ENCODE measurements around the gene CAMKV.

Gene CAMKV

GRCh38 chr3:49896345-49896744 lies 26.6 kb upstream of the CAMKV start:
- no peak for DNase-seq (ENCODE audit: low read depth)

GRCh38 chr3:49895791-49896190 lies 26.1 kb upstream of the CAMKV start:
- DNase-seq (ENCODE audit: low read depth): no peak

- no peak for DNase-seq (ENCODE audit: low read depth)
These were observed 19.6 kb upstream of the CAMKV start for GRCh38 chr3:49889296-49889695.

- no peak for DNase-seq (ENCODE audit: low read depth)
These were observed 17.2 kb upstream of the CAMKV start for GRCh38 chr3:49886922-49887265.

- DNase-seq (ENCODE audit: low read depth): no peak
These were observed 14.3 kb upstream of the CAMKV start for GRCh38 chr3:49883998-49884397.

- no peak for DNase-seq (ENCODE audit: low read depth)
These were observed 12.5 kb upstream of the CAMKV start for GRCh38 chr3:49882166-49882565.

GRCh38 chr3:49880581-49881315 lies 11.0 kb upstream of the CAMKV start:
- no peak for DNase-seq (ENCODE audit: low read depth)

- no peak for DNase-seq (ENCODE audit: low read depth)
These were observed 10.0 kb upstream of the CAMKV start for GRCh38 chr3:49879721-49880120.

GRCh38 chr3:49878686-49879085 lies 9.0 kb upstream of the CAMKV start:
- no peak for DNase-seq (ENCODE audit: low read depth)

- no peak for DNase-seq (ENCODE audit: low read depth)
These were observed 8.0 kb upstream of the CAMKV start for GRCh38 chr3:49877716-49878115.

GRCh38 chr3:49876567-49876966 lies 6.9 kb upstream of the CAMKV start:
- DNase-seq (ENCODE audit: low read depth): no peak

- no peak for DNase-seq (ENCODE audit: low read depth)
These were observed 3.9 kb upstream of the CAMKV start for GRCh38 chr3:49873623-49874022.

GRCh38 chr3:49872801-49873281 lies 3.1 kb upstream of the CAMKV start:
- peak; percentile 2 for DNase-seq (ENCODE audit: low read depth)

- no peak for DNase-seq (ENCODE audit: low read depth)
These were observed 1.9 kb upstream of the CAMKV start for GRCh38 chr3:49871531-49872153.

GRCh38 chr3:49868862-49869466 lies 742 bp downstream of the CAMKV start:
- no peak for DNase-seq (ENCODE audit: low read depth)

- peak; percentile 50 for DNase-seq (ENCODE audit: low read depth)
These were observed 1.8 kb downstream of the CAMKV start for GRCh38 chr3:49867871-49868321.

- no peak for DNase-seq (ENCODE audit: low read depth)
These were observed 2.3 kb downstream of the CAMKV start for GRCh38 chr3:49867400-49867799.

- no peak for DNase-seq (ENCODE audit: low read depth)
These were observed 4.4 kb downstream of the CAMKV start for GRCh38 chr3:49865198-49865784.

- DNase-seq (ENCODE audit: low read depth): no peak
These were observed 5.2 kb downstream of the CAMKV start for GRCh38 chr3:49864505-49864904.

GRCh38 chr3:49859576-49860305 lies 10.0 kb downstream of the CAMKV start:
- no peak for DNase-seq (ENCODE audit: low read depth)

GRCh38 chr3:49856181-49857005 lies 13.3 kb downstream of the CAMKV start, which contains the start of gene TRAIP:
Gene TRAIP (minus strand): TSS chr3:49856564. CDS start chr3:49856453, 111 bp downstream.
- peak; percentile 85 for DNase-seq (ENCODE audit: low read depth)

Measured in amniotic epithelial cell (primary cell).